ENCODE data around the gene PKD1. TPM values are rescaled to one million over a fixed set of nuclear protein-coding genes. Genes with fewer than 3 reads are reported as not detected.

The PKD1 gene
- total RNA-seq, 4 donors from 2014 or later: 297 to 459 (median 366) TPM

- Histone ChIP-seq H3K36me3 (peaks cover 0 to 12% (median 7%) of the 10 kb centered on the region in 4 donors), H3K27ac (replicated peaks in 1 of 4) (peak overlapping the region; percentile 76 to 95 (median 86)), H3K4me3 (peak overlapping the region; percentile 62 to 88 (median 71)), H3K4me1 (peaks cover 77 to 90% (median 88%) of the 10 kb centered on the region in 4 donors), H3K9me3 (no peaks in the 10 kb centered on the region), H3K27me3 (no peaks in the 10 kb centered on the region)
- TF ChIP-seq, protein P1, sequence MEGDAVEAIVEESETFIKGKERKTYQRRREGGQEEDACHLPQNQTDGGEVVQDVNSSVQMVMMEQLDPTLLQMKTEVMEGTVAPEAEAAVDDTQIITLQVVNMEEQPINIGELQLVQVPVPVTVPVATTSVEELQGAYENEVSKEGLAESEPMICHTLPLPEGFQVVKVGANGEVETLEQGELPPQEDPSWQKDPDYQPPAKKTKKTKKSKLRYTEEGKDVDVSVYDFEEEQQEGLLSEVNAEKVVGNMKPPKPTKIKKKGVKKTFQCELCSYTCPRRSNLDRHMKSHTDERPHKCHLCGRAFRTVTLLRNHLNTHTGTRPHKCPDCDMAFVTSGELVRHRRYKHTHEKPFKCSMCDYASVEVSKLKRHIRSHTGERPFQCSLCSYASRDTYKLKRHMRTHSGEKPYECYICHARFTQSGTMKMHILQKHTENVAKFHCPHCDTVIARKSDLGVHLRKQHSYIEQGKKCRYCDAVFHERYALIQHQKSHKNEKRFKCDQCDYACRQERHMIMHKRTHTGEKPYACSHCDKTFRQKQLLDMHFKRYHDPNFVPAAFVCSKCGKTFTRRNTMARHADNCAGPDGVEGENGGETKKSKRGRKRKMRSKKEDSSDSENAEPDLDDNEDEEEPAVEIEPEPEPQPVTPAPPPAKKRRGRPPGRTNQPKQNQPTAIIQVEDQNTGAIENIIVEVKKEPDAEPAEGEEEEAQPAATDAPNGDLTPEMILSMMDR (IDR thresholded peaks at IDR 0.05): no peak
- TF ChIP-seq EP300 (IDR thresholded peaks at IDR 0.05): no peak
- no peak for TF ChIP-seq POLR2AphosphoS5 (IDR thresholded peaks at IDR 0.05)
- no peak for TF ChIP-seq POLR2A (IDR thresholded peaks at IDR 0.05; ENCODE audit: low read depth)
- 24% methylated on average over 17 of the region's 25 CpGs for WGBS
- no peak for DNase-seq (ENCODE audit: extremely low spot score)
- intact Hi-C loops (cut with DNase I): no loop called here
Observed at GRCh38 chr16:2152695-2153506, 17.2 kb upstream of the PKD1 start.

DNA sequence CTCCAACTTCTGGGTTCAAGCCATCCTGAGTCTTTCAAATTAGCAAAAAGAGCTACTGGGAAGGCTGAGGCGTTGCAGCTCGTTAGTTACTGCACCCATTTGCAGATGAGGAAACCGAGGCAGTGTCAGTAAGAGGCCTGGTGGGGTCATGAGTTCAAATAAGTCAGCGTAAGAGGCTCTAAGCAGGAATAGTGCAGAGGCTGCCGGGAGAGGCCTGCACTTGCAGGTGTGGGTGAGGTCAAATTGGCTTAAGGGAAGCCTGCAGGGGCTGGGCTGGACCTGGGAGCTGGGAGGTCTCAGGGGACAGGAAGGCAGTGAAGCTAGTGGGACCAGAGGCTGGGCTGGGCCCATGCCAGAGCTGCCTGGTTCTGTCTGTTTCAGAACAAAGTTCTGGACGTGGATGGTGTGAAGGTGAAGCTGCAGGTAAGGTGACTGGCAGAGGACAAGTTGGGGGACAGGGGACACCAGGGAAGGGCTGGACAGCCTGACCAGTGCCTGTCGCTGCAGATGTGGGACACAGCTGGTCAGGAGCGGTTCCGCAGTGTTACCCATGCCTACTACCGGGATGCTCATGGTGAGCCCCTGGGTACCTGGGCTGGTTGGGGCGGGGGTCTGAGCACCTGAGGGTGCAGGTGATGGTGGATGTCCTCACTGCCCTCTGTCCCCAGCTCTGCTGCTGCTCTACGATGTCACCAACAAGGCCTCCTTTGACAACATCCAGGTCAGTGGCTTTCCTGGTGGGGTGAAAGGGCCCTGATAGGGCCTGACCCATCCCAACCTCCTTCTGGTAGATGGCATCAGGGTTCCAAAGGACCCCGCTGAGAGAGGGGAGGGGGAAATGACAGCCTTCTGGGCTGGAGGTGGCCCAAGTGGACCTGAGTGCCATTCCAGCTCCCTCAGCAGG lies 15.7 kb upstream of the PKD1 start:
- TF ChIP-seq, protein P1 (IDR thresholded peaks at IDR 0.05): no peak
- TF ChIP-seq EP300 (IDR thresholded peaks at IDR 0.05): no peak
- 78% methylated on average over 11 of the region's 13 CpGs for WGBS
- Histone ChIP-seq H3K9me3 (no peaks in the 10 kb centered on the region), H3K27me3 (no peaks in the 10 kb centered on the region), H3K4me1 (peaks cover 67 to 79% (median 78%) of the 10 kb centered on the region in 4 donors), H3K4me3 (no peak overlapping the region), H3K36me3 (peaks cover 0 to 12% (median 7%) of the 10 kb centered on the region in 4 donors), H3K27ac (replicated peaks in 1 of 4) (peak overlapping the region in 3 of 4 donors; percentile 1 to 95 (median 76))
- no peak for DNase-seq (ENCODE audit: extremely low spot score)
- intact Hi-C loops (cut with DNase I): no loop called here

DNA sequence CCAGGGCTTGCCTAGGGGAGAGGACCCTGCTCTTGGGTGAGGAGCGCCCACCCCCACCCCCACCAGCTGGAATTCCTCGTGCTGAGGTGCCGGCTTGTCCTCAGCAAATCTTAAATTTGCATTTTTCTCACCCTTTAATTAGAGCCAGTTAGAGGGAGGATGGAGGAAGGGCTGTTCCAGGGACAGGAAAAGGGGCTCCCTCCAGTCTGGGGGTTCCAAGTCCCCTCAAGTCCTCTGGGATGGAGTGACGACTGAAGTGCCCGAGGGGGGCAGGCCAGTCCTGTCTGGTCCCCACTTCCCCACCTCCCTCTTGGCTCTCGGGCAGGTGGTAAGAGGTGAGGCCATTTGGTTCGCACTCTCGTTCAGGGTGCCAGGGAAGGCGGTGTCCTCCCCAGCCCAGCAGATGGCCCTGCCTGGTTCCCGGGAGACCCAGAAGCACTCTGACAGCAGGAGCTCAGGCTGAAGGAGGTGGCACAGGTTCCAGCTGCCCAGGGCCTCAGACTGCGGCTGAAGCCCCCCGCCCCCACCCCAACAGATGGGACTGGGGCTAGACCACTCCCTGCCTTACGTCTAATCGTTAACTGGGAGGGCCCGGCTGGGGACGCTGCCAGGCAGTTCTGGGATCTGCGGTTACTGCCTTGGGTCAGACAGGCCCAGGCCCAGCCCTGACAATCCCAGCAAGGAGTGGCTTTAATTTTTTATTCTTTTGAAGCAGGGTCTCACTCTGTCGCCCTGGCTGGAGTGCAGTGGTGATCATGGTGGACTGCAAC lies 14.9 kb upstream of the PKD1 start:
- WGBS: 59% methylated on average over 11 of the region's 18 CpGs

More for the DNA sequence above, 14.9 kb upstream of the PKD1 start:
- intact Hi-C loops (cut with DNase I): no loop called here
- TF ChIP-seq POLR2AphosphoS5 (IDR thresholded peaks at IDR 0.05) (no peak), EP300 (IDR thresholded peaks at IDR 0.05) (no peak), POLR2A (IDR thresholded peaks at IDR 0.05; ENCODE audit: low read depth) (no peak)
- TF ChIP-seq, protein P1 (IDR thresholded peaks at IDR 0.05): no peak
- H3K36me3 ChIP-seq: peaks cover 0 to 12% (median 7%) of the 10 kb centered on the region in 4 donors
- no peak overlapping the region for H3K4me3 ChIP-seq
- H3K4me1 ChIP-seq: peaks cover 63 to 73% (median 73%) of the 10 kb centered on the region in 4 donors
- H3K27me3 ChIP-seq: no peaks in the 10 kb centered on the region
- H3K9me3 ChIP-seq: no peaks in the 10 kb centered on the region
- no peak for DNase-seq (ENCODE audit: extremely low spot score)
- H3K27ac ChIP-seq (replicated peaks in 1 of 4): peak overlapping the region in 1 of 4 donors; percentile 1
